GM08714 (cell line): ENCODE data around the gene TTYH2.

Source experiments
- H3K4me3 ChIP-seq: fragments of 200-500 bp; sonication (Bioruptor generic); 2 replicates; pipeline ENCODE4 v1.5.1; 2014; ENCODE audit warnings: mild to moderate bottlenecking, low read length, inconsistent platforms
- ZNF274 ChIP-seq: IDR thresholded peaks from 2 replicates; pipeline ENCODE4 v1.6.1; 2012; ENCODE audit warnings: mild to moderate bottlenecking, low read depth, low read length

TTYH2 gene

GRCh38 chr17:74202938-74203337, 10.4 kb upstream of the TTYH2 start:
- no peak overlapping the region for H3K4me3 ChIP-seq
- TF ChIP-seq ZNF274, result no peak

GRCh38 chr17:74203439-74204240, 9.7 kb upstream of the TTYH2 start, which contains the start of gene RPL38:
TSS of gene RPL38 (plus strand) at chr17:74203678. CDS start at chr17:74203956, 278 bp downstream.
- TF ChIP-seq ZNF274, result no peak
- H3K4me3 ChIP-seq, result peak within 1 kb of the TSS; percentile 97

GRCh38 chr17:74204474-74204873, 8.9 kb upstream of the TTYH2 start:
- no peak for TF ChIP-seq ZNF274
- H3K4me3 ChIP-seq, result peak overlapping the region; percentile 97

GRCh38 chr17:74205274-74205673, 8.1 kb upstream of the TTYH2 start:
- no peak for TF ChIP-seq ZNF274
- H3K4me3 ChIP-seq, result peak overlapping the region; percentile 97; the same call in 1 of the 2 replicates

GRCh38 chr17:74206332-74206818, 7.0 kb upstream of the TTYH2 start:
- no peak overlapping the region for H3K4me3 ChIP-seq
- no peak for TF ChIP-seq ZNF274

- no peak overlapping the region for H3K4me3 ChIP-seq
- no peak for TF ChIP-seq ZNF274
Observed at GRCh38 chr17:74210191-74211140, 2.9 kb upstream of the TTYH2 start.

- TF ChIP-seq ZNF274, result no peak
- H3K4me3 ChIP-seq, result no peak overlapping the region
Observed at GRCh38 chr17:74211141-74211911, 2.0 kb upstream of the TTYH2 start.

- H3K4me3 ChIP-seq, result no peak overlapping the region; the same call in 1 of the 2 replicates
- no peak for TF ChIP-seq ZNF274
Observed at GRCh38 chr17:74211912-74212208, 1.5 kb upstream of the TTYH2 start.

GRCh38 chr17:74212209-74212912, 1.0 kb upstream of the TTYH2 start:
- peak overlapping the region; percentile 27; the same call in 1 of the 2 replicates for H3K4me3 ChIP-seq
- TF ChIP-seq ZNF274, result no peak

- TF ChIP-seq ZNF274, result no peak
- H3K4me3 ChIP-seq, result peak overlapping the region; percentile 48
Observed at GRCh38 chr17:74213861-74214391, 555 bp downstream of the TTYH2 start.

- TF ChIP-seq ZNF274, result no peak
- peak overlapping the region; percentile 48; the same call in 1 of the 2 replicates for H3K4me3 ChIP-seq
Observed at GRCh38 chr17:74214484-74215341, 1.3 kb downstream of the TTYH2 start.

- no peak overlapping the region for H3K4me3 ChIP-seq
- no peak for TF ChIP-seq ZNF274
Observed at GRCh38 chr17:74215342-74215727, 2.0 kb downstream of the TTYH2 start.
